Right kidney (tissue), 9 donors: ENCODE results near the gene ANKRD53.

ENCODE experiments used
- DNase-seq: peaks from one replicate; pipeline ENCODE4 v3.0.0-alpha.2; 2016
- long read RNA-seq, 8 donors: transcript quantifications; one replicate each; lab custom pipeline, GENCODE V29; 2026

Gene ANKRD53, protein sequence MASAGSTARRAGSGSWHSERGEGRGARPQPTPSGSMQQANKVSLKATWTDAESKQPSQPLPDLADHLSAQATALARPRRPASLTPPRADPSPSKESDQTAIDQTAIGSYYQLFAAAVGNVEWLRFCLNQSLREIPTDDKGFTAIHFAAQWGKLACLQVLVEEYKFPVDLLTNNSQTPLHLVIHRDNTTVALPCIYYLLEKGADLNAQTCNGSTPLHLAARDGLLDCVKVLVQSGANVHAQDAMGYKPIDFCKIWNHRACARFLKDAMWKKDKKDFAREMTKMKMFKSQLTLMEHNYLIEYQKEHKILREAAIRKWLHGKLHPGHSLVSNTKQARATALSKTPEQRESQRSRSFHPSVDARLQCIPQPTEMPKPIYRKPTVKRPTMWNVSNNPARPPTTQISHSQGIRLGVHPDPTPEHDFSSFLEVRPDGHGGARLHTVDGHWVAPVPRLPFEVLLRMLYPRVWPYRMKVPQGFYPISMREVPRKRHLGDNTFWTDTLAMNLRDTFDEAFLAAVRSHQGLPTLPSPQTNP
- long read RNA-seq, donor 1: 0 reads
- long read RNA-seq, donor 2: 0 reads
- long read RNA-seq, donor 3: 0 reads
- long read RNA-seq, donor 4, partial matches to known transcripts: 10 of 15 reads
- long read RNA-seq, donor 4, other reads (novel, unspliced or antisense): 5 of 15 reads
- long read RNA-seq, donor 5: 0 reads
- long read RNA-seq, donor 6: 0 reads
- long read RNA-seq, donor 7: 0 reads
- long read RNA-seq, donor 8: 0 reads

DNA sequence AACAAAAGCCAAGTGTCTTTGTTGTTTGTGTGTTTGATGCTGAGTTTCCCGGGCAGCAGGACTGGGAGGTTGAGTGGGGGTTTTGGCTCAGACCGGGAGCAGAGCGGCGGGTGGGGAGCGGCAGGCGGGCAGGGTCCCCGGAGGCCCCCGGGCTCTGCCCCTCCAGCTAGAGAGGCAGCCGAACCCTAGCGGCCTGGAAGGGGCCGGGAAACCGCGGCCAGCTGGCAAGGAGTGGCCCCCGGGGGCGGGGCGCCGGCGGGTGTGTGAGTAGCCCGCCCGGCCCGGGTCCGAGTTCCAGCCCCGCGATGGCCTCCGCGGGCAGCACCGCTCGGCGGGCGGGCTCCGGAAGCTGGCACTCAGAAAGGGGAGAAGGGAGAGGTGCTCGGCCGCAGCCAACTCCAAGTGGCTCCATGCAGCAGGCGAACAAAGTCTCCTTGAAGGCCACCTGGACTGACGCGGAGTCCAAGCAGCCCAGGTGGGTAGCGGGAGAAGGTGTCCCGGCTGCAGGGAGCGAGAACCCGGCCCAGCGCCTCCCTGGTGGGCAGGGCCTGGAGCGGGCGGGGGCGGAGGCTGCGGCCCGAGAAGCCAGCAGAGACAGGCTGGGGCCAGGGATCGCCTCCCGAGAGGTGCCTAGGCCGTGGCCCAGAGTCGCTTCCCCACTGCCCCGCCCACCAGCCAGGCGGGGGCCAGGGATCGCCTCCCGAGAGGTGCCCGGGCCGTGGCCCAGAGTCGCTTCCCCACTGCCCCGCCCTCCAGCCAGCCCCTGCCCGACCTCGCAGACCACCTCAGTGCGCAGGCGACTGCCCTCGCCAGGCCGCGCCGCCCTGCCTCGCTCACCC, at the start of gene ANKRD53:
Gene ANKRD53 (plus strand): TSS at position 290 of the 839 bp plus-strand sequence. CDS start 16 bp downstream, at position 306.
- DNase-seq: peak; percentile 75

DNA sequence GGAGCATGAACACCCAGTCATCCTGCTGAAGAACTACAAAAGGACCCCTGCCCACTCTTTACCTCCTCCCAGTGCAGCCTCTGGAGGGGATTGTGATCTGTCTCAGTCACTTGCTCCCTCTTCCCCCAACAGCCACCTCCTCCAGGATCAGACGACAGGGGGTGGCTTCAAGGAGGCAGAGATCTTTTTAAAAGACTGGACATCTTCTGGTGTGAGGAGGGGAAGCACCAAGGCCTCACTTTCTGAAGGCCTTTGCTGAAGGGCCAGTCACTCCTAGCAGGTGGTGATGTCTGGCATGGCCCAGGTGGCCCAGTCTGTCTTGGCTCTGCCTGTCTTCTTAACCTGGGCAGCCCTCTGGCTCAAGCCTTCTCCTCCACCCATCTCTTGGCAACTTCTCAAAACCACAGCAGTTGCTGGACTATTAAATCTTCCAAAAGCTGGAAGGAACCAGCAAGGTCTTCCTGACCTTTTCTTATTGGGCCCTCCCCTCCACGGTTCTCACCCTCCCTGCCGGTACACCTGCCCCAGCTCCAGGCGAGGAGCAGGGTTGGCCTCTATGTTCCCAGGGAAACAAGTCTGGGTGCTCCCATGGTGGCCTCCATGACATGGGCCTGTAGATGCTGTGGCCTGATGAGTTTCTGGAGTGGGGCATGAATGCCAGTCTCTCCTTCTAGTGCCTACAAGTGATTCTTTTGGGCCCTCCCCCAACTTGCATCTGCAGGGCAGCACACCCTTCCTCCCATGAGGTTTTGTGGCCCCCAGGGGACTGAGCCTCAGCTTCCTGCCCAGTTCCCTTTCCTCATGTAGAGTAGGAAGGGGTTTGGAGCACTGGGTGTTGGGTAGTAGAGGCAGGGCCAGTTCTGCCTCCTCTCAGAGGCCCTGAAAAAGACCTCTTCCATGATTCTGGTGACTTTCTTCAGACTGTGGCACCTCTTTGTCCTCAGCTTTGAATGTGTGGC, 47.8 kb upstream of the ANKRD53 start:
- no peak for DNase-seq

DNA sequence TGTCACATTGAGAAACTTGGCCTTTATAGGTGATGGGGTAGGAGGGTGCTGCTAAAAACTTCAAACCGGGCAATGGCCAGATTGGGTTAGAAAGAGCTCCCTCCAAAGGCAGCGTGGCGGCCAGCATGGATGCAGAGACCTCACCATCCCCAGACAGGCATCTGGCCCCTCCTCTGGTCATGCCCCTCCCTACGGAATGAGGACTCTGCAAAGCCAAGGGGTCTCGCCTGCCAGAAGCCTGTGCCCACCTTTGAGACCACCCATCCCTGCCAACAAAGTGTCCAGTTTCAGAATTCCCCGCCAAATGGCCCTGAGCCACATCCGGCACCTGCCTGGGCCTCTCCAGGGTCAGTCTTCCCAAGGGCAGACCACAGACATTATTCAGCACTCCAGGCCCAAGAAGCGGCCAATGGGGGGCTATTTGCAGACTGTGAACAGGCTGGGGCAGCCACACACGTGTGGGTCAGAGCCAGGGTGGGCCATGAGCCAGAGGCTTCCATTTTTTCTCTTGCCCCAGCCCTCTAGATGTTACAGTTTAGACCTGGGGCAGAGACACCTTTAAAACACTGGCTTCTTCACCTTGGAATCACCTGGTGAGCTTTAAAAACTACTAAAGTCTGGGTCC, 46.9 kb upstream of the ANKRD53 start:
- no peak for DNase-seq

DNA sequence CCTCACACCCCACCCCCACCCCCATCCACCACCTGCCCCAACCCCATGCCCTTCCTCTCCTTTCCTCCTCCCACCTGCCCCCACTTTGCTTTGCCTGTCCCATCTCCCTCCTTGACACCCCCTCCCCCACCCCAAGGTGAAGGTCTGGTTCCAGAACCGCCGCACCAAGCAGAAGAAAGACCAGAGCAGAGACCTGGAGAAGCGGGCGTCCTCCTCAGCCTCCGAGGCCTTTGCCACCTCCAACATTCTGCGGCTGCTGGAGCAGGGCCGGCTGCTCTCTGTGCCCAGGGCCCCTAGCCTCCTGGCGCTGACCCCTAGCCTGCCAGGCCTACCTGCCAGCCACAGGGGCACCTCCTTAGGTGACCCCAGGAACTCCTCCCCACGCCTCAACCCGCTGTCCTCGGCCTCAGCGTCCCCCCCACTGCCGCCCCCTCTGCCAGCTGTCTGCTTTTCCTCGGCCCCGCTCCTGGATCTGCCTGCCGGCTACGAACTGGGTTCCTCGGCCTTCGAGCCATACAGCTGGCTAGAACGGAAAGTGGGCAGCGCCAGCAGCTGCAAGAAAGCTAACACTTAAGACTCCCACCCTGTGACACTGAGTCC, 45.7 kb upstream of the ANKRD53 start:
- DNase-seq: no peak

DNA sequence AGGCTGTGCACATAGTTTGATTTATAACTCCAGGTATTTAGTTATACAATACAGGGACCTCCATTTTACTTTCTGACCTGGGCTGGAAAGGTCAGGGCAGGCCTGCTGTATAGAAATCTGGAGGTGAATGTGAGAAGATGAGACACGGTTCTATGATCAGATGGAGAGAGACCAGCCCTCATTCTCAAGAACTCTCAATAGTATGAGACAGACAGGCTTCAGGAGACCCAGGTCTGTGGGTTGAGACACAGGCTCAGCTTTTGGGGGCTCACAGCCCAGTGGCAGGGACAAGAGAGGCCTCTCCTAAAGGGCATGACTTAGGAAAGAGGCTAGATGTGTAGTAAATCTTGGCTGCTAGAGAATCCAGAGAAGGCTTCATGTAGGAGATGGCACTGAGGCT, 43.4 kb upstream of the ANKRD53 start:
- no peak for DNase-seq

DNA sequence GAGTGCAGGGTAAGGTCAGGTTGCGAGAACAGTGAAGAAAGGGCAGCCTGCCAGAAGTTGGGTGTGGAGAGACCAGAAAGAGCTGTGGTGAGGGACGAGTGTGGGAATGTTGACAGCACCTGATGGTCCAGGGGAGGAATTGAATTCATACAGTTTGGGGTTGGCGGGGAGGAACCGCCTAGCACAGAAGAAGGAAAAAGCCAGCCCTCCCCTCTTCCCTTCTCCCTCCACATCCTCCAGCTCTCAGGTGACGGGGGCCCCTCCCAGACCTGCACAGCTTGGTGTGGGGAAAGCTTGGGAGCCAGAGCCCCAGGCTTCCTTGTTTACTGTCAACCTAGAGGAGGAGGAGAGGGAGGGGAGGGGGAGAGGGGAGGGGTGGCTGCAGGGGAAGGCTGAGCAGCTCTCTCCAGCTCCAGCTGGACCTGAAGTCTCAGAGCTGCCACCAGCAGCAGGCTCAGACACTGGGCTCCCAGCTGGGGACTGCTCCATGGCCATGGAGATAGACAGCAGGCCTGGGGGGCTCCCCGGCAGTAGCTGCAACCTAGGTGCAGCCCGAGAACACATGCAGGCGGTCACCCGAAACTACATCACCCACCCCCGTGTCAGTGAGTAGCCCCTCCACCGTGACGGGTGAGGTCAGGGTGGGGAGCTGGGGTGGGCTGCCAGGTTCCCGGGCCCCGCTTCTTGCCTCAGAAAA, 42.8 kb upstream of the ANKRD53 start, which contains the start of gene ATP6V1B1:
Gene ATP6V1B1 (plus strand): TSS at position 433 of the 697 bp plus-strand sequence. CDS start 55 bp downstream, at position 488.
- DNase-seq: no peak

DNA sequence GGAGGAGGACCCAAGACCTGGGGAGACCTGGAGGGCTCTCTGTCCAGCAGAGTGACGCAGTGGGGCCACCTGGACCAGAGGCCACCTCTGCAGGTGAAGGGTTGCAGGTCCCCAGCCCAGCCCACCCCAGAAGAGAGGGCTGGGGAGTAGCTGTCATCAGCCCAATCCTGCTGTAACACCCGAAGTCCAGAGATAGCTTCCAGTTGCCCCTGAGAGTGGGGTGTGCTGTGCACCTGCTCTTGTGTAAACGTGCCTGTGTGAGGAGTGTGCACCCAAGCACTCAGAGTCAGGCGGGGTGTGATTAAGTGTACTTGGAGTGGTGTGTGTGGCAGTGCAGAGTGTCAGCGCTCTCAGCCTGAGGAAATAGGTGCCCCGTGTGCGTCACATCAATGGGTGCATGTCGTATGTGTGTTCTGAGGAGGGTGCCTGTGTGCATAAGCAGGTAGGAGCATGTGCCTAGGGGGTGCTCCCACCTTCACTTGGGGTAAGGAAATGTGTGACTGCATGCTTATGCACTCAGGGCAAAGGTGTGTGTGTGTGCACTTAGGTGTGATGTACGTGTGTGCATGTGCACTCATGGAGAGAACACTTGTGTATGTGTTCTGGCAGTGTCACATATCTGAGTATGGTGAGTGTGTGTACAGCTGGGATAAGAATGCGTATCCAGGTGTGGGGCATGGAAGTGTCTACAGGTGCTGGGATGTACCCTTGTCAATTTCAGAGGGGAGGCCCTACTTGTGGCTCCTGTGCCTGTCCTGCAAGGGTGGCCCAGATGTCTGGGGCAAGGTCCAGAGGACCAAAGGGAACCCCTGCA, 42.1 kb upstream of the ANKRD53 start:
- DNase-seq: no peak

DNA sequence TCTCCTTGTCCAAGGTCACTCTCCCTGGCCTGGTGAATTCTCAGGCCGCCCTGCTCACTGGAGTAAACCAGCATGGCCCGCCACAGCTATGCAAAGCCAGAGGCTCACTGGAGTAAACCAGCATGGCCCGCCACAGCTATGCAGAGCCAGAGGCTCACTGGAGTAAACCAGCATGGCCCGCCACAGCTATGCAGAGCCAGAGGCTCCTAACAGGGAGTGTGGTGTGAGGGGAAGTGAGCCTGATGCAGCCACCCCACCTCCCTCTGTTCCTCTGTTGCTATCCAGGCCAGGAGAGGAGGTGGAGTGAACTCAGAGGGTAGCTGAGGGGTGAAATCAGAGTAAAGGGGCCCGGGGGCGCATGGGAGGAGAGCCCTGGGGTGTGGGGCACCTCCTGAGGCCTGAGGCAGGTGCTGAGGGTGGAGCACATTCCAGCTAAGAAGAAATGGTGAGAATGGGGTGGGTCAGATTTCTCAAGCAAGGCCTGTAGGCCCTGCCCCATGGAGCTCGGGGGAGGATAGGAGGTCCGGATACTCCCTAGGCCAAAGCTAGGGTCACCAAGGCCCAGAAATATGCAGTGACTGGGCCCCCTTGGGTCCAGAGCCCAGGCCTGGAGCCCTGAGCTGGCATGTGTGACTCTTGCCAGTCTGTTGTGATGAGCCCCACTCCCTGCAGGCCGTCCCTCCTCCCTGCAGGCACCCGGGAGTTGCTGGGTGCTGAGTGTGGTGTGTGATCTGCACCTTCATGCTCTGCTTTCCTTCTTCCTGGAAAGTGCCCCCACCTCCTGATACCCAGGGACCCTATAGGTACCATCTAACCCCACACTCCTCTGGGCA, 41.2 kb upstream of the ANKRD53 start:
- no peak for DNase-seq

DNA sequence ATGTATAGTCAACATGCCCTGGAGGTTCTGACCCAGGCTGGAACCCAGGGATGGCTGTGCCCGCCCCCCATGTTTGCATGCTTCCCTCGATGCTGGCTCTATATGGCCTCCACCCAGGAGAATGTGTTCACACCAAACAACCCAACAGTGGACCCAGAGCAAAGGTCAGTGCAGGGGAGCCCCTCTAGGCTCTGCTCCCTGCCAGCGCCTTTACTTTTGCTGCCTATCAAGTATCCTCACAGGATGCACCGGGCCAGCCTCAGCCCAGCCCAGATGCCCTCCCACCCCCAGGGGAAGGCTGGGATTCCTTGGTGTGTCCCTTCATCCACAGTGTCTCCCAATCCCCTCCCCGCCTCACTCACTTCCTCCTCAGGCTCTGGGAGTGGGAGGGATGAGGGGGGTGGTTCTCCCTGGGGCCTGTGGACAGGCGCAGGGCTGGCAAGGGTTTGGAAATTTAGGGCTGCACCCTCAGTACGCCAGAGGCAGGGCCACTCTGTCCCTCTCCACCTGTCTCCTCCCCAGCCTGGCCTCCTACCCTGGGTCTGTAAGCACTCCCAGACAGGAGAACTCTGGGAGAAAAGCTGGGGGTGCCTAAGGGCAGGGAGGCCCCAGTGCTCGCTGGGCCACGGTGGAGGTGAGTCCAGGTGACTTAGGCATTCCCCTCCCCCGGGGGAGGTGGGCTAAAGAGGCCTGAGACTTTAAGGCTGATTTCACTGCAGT, 40.4 kb upstream of the ANKRD53 start:
- no peak for DNase-seq

DNA sequence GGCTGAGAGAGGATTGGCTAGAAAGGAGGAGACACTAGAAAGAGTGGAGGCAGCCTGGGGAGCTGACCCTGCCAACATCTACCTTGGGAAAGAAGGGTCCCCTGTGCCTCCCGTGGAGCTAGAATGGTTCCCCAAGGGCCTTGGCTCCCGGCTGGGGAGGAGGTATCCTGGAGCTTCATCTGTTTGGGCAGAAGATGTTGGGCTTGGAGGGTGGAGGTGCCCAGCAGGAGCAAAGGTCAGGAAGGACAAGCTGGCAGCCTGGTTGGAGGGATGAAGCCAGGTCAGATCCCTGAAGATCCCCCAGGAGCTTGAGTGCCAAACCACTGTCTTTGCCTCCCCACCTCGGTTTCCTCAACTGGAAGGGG, 39.9 kb upstream of the ANKRD53 start:
- DNase-seq: no peak

DNA sequence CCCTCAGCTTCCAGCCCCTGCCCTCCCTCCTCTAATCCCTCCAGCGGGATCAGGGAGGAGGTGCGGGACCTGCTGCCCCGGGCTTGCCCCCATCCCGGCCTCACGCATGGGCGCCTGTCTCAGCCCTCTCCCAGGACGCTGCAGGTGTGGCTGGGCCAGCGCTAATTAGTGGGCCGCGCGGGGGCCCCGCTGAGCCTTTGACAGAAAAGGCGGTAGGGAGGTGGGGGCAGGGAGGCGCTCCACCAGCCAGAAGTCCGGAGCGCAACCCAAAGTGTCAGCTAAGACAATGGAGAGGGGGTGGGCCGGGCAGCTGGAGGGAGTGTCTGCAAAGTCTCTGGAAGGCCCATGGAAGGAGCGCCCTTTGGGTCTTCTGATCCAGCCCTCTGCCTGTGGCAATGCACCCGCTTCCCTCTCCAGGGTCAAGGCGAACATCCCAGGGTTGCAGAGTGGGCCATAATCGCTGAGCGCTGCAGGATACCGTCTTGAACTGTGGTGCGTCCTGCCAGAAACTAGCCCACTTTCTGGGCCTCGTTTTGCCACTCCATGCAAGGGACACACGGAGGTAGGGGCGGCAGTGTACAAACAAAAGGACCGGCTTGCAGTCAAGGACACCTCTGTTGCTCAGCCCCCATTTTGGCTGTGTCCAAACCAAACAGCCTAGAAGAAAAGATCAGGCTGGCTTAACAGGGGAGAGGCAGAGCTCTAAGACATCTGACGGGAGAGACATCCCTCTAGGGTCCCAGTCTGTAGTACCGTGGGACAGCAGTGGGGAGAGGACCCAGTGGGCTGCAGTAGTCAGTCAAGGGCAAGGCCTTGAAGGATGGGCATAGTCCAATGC, 39.2 kb upstream of the ANKRD53 start:
- DNase-seq: no peak

DNA sequence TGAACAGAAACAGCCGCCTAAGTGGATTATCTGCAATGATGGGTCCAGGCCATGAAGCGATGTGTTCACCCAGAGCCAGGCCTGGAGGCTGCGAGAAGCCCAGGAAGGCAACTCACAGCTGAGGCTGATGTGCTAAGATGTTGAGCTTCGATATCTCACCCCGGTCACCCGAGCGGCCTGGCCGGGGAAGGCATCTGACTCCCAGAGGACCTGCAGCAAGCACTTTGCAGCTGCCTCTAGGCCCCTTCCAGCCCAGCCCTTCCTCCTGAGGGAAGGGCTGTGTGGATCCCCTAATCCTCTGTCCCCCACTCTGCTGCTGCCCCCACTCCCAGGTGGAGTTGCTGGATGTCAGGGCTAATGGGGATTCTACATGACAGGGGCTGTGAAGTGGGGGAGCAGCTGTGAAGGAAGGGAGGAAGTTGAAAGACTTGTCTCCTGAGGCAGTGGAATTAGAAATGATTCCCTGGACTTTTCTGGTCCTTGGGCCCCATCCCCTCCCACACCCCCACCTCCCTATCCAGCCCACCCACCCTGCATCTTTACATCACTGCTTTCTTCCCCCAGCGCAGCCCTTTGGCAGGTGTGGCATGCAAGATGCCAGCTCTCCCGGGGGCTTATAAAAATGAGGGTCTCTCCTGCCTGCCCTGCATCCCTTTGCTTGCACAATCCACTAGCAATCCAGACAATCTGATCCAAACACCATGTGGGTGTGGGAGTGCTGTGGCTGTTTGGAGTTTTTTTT, 38.4 kb upstream of the ANKRD53 start:
- DNase-seq: no peak

DNA sequence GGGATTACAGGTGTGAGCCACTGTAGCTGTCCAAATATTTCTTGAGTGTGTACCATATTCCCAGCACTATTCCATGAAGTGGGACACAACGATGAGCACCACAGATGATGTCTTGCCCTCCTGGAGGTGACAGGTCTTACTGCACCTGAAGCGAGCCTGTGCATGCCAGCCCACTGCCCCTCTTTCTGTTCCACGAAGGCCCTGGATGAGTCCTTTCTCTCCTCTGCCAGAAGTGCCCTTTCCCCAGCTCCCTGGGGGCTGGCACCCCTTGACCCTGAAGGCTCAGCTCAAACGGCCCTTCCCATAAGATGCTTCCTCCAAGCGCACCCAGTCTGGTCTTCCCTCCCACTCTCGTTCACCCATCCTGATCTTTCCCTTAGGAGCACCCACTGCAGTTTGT, 37.2 kb upstream of the ANKRD53 start:
- no peak for DNase-seq

DNA sequence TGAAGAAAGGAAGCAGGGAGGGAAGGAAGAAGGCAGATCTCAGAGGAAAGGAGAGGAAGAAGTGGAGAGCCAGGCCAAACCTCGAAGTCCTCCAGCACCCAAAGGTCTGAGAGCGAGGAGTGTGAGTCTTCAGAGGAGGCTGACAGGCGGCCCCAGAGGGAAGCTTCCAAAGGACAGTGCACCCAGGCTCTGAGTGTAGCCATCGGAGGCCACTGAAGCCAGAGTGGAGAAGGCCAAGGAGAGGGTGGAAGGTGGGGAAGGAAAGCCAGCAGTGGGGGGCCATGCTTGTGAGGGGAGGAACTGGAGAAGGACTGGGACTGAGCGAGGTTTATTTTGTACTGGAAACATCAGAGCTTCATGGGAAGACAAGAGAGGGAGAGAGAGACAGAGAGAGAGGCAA, 36.7 kb upstream of the ANKRD53 start:
- no peak for DNase-seq

DNA sequence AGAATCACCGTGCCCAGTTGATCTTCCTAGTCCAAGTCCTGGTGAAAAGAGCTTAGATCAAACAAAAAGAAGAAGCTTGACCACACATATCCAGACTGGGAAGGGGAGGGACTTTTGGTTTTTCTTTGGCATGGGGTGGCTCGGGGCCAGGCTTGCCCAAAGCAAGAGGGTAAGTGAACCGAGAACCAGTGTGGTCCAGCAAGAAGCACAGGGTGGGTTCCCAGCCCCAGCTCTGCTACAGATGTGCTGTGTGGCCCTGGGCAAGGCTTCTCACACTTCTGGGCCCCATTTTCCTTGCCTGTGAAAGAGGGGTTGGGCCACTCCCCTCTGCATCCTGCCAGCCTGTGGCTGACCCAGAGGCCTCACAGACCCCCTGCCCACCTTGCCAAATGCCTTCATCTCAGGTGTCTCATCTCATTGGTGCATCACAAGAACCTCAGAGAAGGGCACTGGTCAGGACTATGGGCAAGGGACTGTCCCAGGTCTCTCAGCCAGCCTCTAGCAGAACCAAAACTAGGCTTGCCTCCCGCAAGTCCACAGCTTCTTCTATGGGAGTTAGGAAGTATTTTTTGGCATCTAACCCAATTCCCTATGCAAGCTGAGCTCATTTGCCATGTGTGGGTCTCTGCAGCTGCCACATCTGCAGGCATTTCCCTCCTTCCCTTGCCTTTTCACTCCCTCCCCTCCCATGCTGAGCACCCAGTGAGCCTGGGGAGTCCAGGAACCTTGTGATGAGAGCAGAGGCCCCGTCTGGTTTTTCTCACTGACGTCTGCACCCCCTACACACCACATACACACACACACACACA, 35.8 kb upstream of the ANKRD53 start:
- no peak for DNase-seq
